ENCODE results near the gene ALOX5. TPM values are rescaled to one million over a fixed set of nuclear protein-coding genes. Genes with fewer than 3 reads are reported as not detected.
"Not testable (repeated sequence)": the region's sequence is repeated elsewhere in the genome, so short reads cannot be mapped to it uniquely, and the experiment has no call there.

ALOX5 gene
- total RNA-seq, 1 experiment from 2014 or later: not detected

DNA sequence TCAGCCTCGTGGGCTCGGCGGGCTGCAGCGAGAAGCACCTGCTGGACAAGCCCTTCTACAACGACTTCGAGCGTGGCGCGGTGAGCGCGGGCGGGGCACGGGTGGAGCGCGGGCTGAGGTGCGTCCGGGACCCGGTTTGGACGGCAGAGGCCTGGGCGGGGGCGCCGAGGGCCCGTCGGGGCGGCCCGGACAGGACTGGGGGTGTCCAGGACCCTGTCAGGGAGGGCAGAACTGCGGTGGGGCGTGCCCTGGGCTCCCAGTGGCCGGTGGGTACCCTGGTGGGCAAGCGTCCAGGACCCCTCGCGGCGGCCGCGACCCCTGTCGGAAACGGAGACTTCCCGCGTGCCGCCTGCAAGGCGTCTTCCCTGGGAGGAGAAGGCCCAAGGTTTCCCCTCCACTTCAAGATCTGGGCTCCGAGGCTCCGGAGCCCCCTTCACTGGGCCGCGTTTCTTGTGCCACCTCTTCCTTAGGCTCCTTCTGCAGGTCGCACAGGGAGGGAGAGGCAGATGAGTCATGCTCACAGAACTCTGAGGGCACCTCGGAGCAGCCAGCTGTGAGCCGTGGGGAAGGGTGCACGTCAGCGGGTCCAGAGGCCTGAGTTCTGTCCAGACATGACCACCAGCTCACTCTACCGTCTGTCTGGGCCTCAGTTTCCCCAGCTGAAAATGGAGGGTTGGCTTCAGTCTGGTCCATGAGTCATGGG lies 485 bp downstream of the ALOX5 start:
- no peak for DNase-seq (ENCODE audit: low read depth)

GRCh38 chr10:45375101-45375500 lies 1.1 kb downstream of the ALOX5 start:
- no peak for DNase-seq (ENCODE audit: low read depth)

GRCh38 chr10:45375716-45376231 lies 1.8 kb downstream of the ALOX5 start:
- no peak for DNase-seq (ENCODE audit: low read depth)

- no peak for DNase-seq (ENCODE audit: low read depth)
Measured at GRCh38 chr10:45376371-45376801, 2.4 kb downstream of the ALOX5 start.

DNA sequence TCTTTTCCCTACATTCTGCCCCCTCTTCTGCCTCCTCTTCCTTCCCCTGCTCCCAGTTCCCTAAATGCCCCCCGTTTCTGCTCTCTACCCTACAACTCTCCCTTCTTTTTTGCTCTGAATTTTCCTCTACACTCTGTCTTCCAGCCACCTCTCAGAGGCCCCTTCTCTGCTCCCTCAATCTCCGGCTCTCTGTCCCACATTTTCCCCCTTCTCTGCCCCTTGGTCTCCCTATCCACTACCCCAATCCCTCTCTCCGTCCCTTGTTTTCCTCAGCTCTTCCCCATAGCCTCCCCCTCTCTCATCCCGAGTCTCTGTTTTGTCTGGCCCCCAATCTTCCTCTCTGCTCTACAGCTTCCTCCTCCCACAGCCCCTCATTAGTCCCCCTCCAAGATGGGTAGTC lies 3.3 kb downstream of the ALOX5 start:
- no peak for DNase-seq (ENCODE audit: low read depth)

DNA sequence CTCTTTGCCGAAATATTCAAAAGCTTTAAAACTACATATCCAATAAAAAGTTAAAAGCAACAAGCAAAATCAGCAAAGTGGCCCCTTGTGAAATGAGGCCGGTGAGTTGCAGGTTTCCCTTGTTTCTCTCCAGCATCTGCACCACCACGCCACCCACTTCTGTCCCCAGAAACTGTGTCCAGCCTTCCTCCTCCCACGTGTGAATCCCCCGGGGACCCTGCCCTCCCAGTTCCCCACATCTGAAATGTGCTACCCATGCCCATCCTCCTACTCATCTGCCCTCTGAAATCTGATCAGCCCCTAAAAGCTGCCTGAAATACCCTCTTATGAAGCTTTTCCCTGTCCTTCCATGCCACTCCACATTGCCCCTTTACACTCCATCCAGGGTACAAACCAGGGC lies 3.8 kb downstream of the ALOX5 start:
- no peak for DNase-seq (ENCODE audit: low read depth)

DNA sequence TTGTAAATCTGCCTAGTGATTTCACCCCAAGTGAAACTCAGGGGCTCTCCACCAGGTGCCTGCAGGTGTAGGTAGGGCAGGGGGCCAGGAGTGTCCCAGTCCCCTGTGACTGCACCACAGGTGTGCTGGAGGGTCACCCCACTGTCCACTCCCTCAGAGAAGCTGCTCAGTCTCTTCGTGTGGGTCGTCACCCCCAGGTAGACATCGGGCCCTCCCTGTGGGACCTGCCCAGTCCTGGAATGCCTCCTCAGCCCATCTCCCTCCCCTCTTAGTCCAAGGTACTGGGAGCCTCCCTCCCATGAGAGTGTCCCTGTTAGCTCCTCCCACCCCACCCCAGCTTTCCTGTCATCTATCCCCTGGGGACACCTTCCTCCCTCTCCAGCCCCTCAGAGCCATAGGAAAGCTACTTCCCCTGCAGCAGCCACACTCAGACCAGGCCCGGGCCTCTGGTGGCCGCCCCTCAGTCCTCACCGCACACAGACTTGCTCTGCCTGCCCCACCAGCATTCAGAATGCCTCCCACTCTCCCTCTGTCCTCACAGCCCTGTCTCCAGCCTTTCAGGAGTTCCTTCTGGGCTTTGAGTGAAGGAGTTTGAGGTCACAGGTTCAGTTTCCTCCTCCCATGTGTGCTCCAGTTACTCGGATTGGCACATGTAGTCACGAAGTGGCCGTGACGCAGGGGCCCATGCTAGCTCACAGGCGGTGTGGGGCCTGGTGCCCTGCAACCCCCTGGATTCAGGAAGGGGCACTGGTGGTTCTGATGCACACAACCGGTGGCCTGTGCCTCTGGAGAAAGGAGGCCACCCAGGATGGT lies 5.1 kb downstream of the ALOX5 start:
- no peak for DNase-seq (ENCODE audit: low read depth)

DNA sequence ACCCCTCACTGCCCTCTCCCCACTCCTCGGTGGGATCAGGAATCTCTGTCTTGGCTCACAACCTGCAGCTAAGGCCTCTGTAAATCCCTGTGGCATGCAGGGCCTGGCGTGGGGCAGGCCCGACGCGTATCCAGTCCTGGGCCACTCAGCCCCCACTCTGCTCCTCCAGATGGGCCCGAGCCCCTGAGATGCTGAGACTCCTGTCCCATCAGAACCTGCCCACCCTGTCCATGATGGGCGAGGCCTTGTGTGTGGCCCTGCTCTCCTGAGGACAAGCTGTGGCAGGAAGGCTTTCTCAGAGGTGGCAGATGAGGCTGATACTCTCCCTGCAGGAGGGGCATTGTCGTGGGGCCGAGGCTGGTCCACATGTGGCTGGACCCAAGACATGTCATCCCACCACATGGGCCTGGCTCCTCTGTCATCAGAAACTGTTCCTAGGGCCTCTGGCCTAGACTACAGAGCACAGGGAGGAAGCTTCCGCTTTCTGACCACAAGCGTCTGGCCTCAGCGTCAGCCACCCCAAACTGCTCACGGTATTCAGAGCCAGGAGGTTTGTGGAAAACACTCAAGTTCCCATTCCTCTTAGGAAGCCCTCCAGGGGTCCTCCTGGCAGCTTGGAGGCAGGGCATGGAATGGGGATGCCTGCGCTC lies 6.0 kb downstream of the ALOX5 start:
- DNase-seq (ENCODE audit: low read depth): no peak

- peak; percentile 4 for DNase-seq (ENCODE audit: low read depth)
Measured at GRCh38 chr10:45380903-45381620, 7.0 kb downstream of the ALOX5 start.

GRCh38 chr10:45382591-45382990 lies 8.6 kb downstream of the ALOX5 start:
- DNase-seq (ENCODE audit: low read depth): no peak

GRCh38 chr10:45383682-45384330 lies 9.8 kb downstream of the ALOX5 start:
- DNase-seq (ENCODE audit: low read depth): no peak

GRCh38 chr10:45386657-45387056 lies 12.6 kb downstream of the ALOX5 start:
- DNase-seq (ENCODE audit: low read depth): no peak

GRCh38 chr10:45387096-45387893 lies 13.3 kb downstream of the ALOX5 start:
- no peak for DNase-seq (ENCODE audit: low read depth)

- not testable (repeated sequence) for DNase-seq (ENCODE audit: low read depth)
Measured at GRCh38 chr10:45389671-45390070, 15.7 kb downstream of the ALOX5 start.

DNA sequence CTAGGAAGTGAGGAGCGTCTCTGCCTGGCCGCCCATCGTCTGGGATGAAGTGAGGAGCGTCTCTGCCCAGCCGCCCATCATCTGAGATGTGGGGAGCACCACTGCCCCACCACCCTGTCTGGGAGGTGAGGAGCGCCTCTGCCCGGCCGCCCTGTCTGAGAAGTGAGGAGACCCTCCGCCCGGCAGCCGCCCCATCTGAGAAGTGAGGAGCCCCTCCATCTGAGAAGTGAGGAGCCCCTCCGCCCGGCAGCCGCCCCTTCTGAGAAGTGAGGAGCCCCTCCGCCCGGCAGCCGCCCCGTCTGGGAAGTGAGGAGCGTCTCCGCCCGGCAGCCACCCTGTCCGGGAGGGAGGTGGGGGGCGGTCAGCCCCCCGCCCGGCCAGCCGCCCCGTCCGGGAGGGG lies 17.6 kb downstream of the ALOX5 start:
- DNase-seq (ENCODE audit: low read depth): not testable (repeated sequence)

- DNase-seq (ENCODE audit: low read depth): no peak
Measured at GRCh38 chr10:45395554-45395953, 21.5 kb downstream of the ALOX5 start.

DNA sequence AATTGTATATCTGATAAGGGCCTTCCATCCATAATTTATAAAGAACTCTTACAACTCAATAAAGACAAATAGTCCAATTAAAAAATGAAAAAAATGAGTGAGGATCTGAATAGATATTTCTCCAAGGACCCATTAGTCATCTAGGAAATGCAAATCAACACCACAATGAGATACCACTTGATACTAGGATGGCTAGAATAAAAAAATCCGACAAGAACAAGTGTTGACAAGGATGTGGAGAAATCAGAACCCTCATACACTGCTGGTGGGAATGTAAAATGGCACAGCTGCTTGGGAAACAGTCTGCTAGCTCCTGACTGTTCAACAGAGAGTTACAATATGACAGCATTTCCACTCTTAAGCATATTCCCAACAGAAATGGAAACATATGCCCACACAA lies 24.6 kb downstream of the ALOX5 start:
- DNase-seq (ENCODE audit: low read depth): no peak

GRCh38 chr10:45399113-45399512 lies 25.1 kb downstream of the ALOX5 start:
- DNase-seq (ENCODE audit: low read depth): no peak

DNA sequence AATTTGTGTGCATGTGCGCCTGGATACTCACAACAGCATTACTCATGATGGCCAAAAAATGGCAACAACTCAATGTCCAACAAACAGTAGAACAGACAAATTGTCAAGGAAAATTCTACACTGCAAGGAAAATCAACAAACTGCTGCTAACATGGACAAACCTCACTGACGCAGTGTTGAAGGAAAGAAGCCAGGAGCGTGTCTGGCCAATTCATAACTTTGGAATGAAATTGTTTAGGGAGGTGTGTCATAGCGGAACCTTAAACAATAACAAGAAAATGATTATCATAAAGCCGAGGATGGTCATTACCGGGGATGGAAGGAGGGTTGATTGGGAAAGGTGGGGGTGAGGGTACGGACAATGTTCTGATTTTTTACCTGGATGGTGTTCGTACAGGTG lies 29.1 kb downstream of the ALOX5 start:
- no peak for DNase-seq (ENCODE audit: low read depth)
